ENCODE measurements around the gene RPL13.
"Not testable (repeated sequence)": the region's sequence is repeated elsewhere in the genome, so short reads cannot be mapped to it uniquely, and the experiment has no call there.

Gene RPL13

DNA sequence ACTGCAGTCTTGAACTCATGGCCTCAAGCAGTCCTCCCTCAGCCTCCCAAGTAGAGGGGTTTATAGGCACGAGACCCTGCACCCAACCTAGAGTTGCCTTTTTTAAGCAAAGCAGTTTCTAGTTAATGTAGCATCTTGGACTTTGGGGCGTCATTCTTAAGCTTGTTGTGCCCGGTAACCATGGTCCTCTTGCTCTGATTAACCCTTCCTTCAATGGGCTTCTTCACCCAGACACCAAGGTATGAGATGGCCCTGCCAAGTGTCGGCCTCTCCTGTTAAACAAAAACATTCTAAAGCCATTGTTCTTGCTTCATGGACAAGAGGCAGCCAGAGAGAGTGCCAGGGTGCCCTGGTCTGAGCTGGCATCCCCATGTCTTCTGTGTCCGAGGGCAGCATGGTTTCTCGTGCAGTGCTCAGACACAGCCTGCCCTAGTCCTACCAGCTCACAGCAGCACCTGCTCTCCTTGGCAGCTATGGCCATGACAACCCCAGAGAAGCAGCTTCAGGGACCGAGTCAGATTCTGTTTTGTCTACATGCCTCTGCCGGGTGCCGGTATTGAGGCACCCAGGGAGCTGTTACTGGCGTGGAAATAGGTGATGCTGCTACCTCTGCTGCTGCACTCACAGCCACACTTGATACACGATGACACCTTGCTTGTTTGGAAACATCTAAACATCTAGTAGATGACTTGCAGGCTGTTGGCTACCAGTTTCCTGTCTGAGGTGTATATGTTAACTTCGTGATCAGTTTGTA, 3.3 kb downstream of the RPL13 start:
- no peak overlapping the region; the same call in 1 of the 2 replicates for H3K4me3 ChIP-seq (ENCODE audit: low read length)
- TF ChIP-seq ZNF274 (IDR thresholded peaks at IDR 0.05; ENCODE audit: low read depth, low read length) = no peak

DNA sequence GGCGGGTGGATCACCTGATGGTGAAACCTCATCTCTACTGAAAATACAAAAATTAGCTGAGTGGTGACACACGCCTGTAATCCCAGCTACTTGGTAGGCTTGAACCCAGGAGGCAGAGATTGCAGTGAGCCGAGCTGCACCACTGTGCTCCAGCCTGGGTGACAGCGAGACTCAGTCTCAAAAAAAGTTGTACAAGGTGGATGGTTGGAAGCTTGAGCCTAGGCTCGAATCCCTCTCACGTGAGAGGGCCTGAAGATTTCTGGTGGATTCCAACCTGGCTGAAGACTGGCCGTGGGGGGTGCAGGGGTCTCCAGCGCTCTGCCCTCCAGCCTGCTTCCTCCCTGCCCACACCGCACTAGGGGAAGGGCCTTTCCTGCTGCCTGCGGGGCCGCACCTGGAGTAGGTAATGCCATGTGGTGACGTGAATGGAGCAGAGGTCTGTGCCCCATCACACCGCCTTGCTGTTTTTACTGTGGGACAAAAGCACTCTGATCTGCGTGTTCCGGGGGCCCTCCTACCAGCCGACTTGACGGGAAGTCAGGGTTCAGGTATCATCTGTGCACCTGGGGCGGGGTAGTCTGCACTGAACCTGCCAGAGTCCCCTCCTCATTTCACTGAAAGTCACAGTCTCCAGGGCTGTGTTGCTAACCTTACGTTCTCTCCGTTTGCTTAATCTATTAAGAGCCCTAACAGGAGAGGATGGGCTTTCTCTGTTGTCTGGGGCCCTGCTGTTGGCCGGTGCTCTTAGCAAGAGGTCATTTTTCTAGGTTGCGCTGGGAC, 4.2 kb downstream of the RPL13 start:
- TF ChIP-seq ZNF274 (IDR thresholded peaks at IDR 0.05; ENCODE audit: low read depth, low read length) = no peak
- no peak overlapping the region for H3K4me3 ChIP-seq (ENCODE audit: low read length)

DNA sequence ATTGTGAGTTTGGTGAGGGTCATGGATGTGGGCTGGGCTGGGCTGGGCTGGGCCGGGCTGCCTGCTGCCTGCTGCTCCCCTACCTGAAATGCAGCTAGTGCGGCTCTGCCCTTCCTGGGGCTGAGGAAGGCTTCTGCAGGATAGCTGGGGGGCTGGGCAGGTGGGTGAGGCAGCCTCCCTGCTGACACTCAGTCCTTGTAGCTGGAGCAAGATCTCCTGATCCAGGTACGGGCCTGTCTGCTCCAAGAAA, 4.7 kb downstream of the RPL13 start:
- H3K4me3 ChIP-seq (ENCODE audit: low read length) = no peak overlapping the region
- no peak for TF ChIP-seq ZNF274 (IDR thresholded peaks at IDR 0.05; ENCODE audit: low read depth, low read length)

DNA sequence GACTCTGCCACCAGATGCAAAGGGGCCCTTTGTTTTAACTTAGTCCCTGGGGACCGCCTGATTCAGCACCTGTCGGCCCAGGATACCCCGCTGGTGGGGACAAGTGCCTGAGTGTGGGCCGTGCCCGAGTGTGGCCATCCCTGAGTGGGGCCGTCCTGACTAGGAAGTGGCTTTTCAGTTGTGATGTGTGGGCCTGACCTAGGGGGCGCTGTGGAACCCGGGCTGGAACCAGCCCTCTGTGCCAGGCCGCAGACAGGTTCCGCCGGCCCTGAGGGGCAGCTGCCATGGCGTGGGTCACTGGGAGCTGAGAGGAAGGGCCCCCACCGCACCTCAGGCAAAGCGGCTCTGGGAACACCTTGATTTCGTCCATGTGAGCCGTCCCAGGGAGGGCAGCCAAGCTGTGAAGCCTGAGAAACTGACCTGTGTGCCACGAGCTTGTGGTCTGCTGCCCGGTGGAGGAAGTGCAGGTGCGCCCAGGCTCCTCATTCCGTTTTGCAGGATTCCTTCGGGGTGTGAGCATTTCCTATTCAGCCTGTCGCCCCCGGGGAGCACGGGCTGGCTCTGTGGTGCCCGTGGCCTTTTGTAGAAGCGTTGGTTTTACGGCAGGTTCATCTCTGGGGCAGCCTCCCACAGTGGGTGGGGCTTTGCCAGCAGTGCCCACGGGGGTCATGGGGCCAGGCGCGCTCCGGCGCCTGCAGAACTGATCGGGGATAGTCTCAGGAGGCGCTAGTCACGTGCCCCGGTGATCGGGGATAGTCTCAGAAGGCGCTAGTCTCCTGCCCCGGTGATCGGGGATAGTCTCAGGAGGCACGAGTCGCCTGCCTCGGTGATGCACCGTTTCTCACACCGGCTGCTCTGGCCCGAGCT, 5.3 kb downstream of the RPL13 start:
- no peak overlapping the region for H3K4me3 ChIP-seq (ENCODE audit: low read length)
- no peak for TF ChIP-seq ZNF274 (IDR thresholded peaks at IDR 0.05; ENCODE audit: low read depth, low read length)

DNA sequence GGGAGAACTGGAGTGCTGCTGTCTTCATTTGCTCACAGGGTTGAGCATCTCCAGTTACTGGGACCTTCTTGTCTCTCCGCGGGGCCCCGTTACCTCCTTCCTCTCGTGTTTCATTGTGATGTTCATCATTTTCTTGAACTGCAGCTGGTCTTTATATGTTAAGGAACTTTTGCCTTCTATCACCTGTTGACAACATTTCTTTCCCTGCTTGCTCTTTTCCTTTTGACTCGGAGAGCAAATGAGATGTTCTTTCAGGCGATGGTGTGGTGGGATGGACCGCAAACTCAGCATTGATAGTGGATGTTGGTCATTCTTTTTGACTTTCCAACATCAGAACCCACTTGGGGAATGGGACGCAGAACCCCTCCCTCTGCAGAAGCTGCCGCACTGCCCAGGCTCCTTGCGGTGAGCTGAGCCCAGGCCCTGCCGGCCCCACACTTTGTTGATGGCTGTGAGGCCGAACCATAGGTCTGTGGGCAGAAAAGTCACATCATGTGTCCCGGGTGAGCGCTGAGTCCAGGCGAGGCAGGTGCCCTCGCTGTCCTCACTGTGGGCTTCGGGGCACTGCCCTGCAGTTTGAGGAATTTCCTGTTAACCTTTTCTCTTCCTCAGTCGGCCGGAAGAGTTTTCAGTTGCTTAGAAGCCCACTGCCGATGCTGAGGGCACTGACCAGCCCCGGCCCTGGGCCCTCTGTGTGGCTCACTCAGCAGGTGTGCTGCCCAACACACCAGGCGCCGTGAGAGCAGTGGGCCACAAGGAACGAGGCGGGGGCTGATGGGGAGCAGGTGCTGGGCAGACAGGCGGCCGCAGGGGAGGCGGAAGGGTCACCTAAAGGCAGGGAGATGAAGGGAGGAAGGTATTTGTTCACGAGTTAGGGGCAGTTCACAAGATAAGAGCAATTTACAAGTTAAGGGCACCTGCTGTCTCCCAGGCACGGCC, 7.4 kb downstream of the RPL13 start:
- no peak for TF ChIP-seq ZNF274 (IDR thresholded peaks at IDR 0.05; ENCODE audit: low read depth, low read length)
- H3K4me3 ChIP-seq (ENCODE audit: low read length) = no peak overlapping the region

DNA sequence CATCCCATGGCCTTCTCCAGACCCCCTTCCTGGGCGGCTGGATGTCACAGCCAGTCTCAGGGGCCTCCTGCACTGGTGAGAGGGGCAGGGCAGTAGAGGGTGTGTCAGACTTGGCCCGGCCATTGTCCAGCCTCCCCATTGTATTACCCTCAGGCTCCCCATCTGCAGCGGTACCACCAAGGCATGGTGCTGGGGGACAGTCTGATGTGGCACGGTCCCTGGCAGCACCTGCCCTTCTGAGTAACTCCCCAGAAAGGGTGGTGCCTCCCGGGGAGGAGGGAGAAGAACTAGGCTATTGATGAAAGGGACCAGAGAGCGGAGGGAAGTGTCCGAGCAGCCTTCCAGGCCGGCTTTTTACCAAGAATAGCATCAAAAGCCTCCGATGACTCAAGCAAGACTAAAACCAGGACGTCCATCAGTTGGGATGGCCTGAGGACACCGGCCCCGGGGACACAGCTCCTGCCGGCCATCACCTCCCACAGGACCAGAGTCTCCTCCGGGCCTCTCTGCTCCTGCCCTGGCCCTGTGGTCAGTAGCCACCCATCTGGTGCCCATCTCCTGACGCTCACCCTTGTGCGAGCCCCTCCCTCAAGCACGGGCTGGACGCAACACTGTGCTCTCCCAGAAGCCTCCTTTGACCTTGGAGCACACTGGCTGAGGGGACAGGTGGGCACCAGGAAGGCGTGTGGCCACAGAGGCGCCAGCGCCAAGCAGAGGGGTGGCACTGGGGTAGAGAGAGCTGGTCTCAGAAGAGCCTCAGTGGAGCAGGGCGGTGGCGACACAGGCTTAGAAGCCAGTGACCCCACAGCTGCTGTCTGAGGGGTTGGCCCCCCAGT, 9.2 kb downstream of the RPL13 start:
- no peak for TF ChIP-seq ZNF274 (IDR thresholded peaks at IDR 0.05; ENCODE audit: low read depth, low read length)
- no peak overlapping the region for H3K4me3 ChIP-seq (ENCODE audit: low read length)

DNA sequence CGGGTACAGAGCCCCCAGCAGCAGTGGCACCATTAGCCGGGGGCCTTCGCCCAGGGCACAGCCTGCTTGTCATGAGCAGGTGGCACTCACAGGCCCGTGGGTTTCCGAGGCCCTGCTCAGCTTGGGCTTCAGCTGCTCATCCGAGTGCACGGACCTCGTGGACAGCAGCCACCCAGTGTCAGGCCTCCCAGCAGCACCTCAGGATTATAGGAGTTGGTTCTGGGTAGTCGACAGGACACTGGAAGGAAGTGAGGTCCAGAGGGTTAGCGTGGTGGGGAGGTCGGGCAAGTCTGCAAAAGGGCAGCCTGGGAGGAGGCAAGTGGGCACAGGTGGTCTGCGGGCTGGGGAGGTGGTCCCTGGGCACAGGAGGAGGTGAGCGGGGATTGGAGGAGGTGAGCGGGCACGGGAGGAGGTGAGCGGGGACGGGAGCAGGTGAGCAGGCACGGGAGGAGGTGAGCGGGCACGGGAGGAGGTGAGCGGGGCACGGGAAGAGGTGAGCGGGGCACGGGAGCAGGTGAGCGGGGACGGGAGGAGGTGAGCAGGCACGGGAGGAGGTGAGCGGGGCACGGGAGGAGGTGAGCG, 10.0 kb downstream of the RPL13 start:
- TF ChIP-seq ZNF274 (IDR thresholded peaks at IDR 0.05; ENCODE audit: low read depth, low read length) = no peak
- H3K4me3 ChIP-seq (ENCODE audit: low read length) = no peak overlapping the region

DNA sequence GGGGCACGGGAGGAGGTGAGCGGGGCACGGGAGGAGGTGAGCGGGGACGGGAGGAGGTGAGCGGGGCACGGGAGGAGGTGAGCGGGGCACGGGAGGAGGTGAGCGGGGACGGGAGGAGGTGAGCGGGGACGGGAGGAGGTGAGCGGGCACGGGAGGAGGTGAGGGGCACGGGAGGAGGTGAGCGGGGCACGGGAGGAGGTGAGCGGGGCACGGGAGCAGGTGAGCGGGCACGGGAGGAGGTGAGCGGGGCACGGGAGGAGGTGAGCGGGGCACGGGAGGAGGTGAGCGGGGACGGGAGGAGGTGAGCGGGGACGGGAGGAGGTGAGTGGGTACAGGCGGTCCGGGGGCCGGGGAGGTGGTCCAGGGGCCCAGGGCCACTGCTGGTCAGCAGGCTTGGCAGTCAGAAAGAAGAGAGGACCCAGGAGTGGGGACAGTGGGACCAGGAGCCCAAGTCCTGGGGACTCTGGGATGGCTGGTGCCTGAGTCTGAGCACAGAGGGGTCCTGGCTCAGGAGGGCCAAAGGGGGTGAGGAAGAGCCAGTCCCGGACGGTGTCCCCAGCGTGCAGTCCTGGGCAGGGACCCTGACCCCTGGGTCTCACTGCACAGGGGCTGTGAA, 10.6 kb downstream of the RPL13 start:
- H3K4me3 ChIP-seq (ENCODE audit: low read length) = not testable (repeated sequence)

DNA sequence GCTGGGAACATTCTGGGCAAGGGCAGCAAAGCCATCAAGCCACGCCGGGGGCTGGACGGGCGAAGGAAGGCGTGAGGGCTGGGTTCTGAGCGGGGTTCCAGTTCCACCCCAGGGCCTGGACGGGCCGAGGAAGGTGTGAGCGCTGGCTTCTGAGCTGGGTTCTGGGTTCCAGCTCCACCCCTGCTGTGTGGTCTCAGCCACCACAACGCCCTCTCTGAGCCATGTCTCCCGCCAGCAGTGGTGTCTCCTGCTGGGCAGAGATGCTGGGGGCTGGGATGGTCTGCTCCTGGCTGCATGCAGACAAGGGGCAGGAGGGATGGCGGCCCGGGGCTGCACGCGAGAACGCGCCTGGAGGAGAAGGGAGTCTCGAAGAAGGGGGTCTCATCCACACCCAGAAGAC, 11.2 kb downstream of the RPL13 start:
- H3K4me3 ChIP-seq (ENCODE audit: low read length) = no peak overlapping the region
- TF ChIP-seq ZNF274 (IDR thresholded peaks at IDR 0.05; ENCODE audit: low read depth, low read length) = no peak

DNA sequence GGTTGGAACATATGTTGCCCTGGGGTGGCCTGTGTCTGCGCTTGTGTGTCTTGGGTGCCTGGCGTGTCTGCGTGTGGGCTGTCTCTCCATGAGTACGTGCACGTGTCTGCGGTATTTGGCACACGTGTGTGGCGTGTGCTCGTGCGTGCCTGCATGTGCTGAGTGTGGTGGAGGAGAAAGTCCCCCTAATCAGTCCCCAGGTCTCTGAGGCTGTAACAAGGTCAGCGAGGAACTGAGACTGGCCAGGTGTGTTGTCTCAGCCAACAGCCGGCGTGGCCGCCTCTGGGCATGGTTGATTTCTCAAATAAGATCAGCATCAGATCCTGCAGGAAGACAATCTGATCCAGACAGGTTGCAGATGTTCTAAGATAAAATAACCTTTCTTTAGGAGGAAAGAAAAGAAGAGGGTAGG, 11.6 kb downstream of the RPL13 start:
- H3K4me3 ChIP-seq (ENCODE audit: low read length) = no peak overlapping the region
- TF ChIP-seq ZNF274 (IDR thresholded peaks at IDR 0.05; ENCODE audit: low read depth, low read length) = no peak

DNA sequence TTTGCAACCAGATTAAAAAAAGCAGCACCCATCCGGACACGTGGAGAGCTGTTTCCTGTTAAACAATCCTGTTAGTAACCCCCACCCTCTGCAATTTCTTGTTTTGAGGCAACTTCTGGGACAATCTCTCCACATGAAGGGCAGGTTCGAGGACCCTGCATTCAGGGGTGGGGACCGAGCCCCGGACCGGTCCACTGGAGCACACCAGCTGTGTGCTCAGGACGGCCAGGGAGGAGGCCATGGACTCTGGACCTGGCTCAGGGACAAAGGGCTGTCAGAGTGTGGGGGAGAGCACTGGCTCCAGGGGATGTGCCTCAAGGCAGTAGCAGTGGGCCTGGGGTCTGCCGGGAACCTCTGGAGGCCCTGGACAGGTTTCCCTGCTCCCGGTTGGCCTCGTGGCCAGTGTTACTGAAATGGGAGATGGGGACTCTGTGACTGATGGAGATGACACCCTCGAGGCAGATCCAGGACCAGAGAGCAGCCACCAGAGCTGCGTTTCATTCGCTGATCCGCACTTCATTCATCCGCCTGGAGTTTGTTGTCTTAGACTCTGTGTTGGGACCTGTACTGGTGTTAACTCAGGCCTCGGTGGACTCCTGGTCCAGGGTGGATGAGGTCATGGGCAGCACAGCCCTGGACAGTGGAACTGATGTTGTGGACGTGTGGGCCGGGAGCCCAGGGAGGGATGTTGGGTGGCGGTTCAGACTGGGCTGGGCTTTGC, 12.2 kb downstream of the RPL13 start:
- no peak for TF ChIP-seq ZNF274 (IDR thresholded peaks at IDR 0.05; ENCODE audit: low read depth, low read length)
- no peak overlapping the region for H3K4me3 ChIP-seq (ENCODE audit: low read length)
